ENCODE data around the gene LAMC3. TPM values are rescaled to one million over a fixed set of nuclear protein-coding genes. Genes with fewer than 3 reads are reported as not detected.

The LAMC3 gene
- total RNA-seq, 1 donor, result 0.43 TPM

GRCh38 chr9:130972277-130972956, 36.6 kb upstream of the LAMC3 start:
- H3K4me3 ChIP-seq (ENCODE audit: low read depth, low read length), result no peak overlapping the region
- TF ChIP-seq CTCF (IDR thresholded peaks at IDR 0.05; ENCODE audit: insufficient read depth, low read depth, low read length), result no peak
- no peak for DNase-seq (ENCODE audit: low read depth)

GRCh38 chr9:130972957-130973685, 35.9 kb upstream of the LAMC3 start:
- H3K4me3 ChIP-seq (ENCODE audit: low read depth, low read length), result no peak overlapping the region
- no peak for DNase-seq (ENCODE audit: low read depth)
- TF ChIP-seq CTCF (IDR thresholded peaks at IDR 0.05; ENCODE audit: insufficient read depth, low read depth, low read length), result no peak

GRCh38 chr9:130973686-130974281, 35.2 kb upstream of the LAMC3 start:
- H3K4me3 ChIP-seq (ENCODE audit: low read depth, low read length), result no peak overlapping the region
- no peak for TF ChIP-seq CTCF (IDR thresholded peaks at IDR 0.05; ENCODE audit: insufficient read depth, low read depth, low read length)
- DNase-seq (ENCODE audit: low read depth), result no peak

- H3K4me3 ChIP-seq (ENCODE audit: low read depth, low read length), result no peak overlapping the region
- no peak for DNase-seq (ENCODE audit: low read depth)
- TF ChIP-seq CTCF (IDR thresholded peaks at IDR 0.05; ENCODE audit: insufficient read depth, low read depth, low read length), result no peak
Observed at GRCh38 chr9:130974697-130975096, 34.3 kb upstream of the LAMC3 start.

- TF ChIP-seq CTCF (IDR thresholded peaks at IDR 0.05; ENCODE audit: insufficient read depth, low read depth, low read length), result no peak
- DNase-seq (ENCODE audit: low read depth), result no peak
- no peak overlapping the region for H3K4me3 ChIP-seq (ENCODE audit: low read depth, low read length)
Observed at GRCh38 chr9:130975156-130975555, 33.8 kb upstream of the LAMC3 start.

GRCh38 chr9:130975932-130976841, 32.8 kb upstream of the LAMC3 start:
- no peak for TF ChIP-seq CTCF (IDR thresholded peaks at IDR 0.05; ENCODE audit: insufficient read depth, low read depth, low read length)
- no peak overlapping the region for H3K4me3 ChIP-seq (ENCODE audit: low read depth, low read length)
- no peak for DNase-seq (ENCODE audit: low read depth)
